Endothelial cell of umbilical vein (primary cell): ENCODE results near the gene DENND4C. TPM values are rescaled to one million over a fixed set of nuclear protein-coding genes. Genes with fewer than 3 reads are reported as not detected.

ENCODE experiments used
- BruUV-seq: library from RNA; stranded (reverse); fragments of 400-500 nt; replicated peaks from 2 replicates; lab custom pipeline; 2021; lab: Mats Ljungman, UMichigan
- CTCF ChIA-PET: fragments of 300-600, 350-600 bp; sonication (Branson Sonifier 250); formaldehyde crosslinking; loops from one replicate; lab custom pipeline; 2021; ENCODE audit warnings: antibody characterized with exemption, inconsistent platforms; lab: Charles Lee
- POLR2A ChIA-PET: fragments of 300-600, 350-600 bp; sonication (Branson Sonifier 250); formaldehyde crosslinking; loops from one replicate; lab custom pipeline; 2021; ENCODE audit warnings: antibody characterized with exemption, inconsistent platforms; lab: Charles Lee
- DNase-seq: peaks from one replicate; pipeline ENCODE4 v3.0.0-alpha.2; 2011; ENCODE audit warnings: low read depth, low spot score
- FAIRE-seq: peaks from 2 replicates; lab custom pipeline; 2011; peaks lifted over from hg19 to GRCh38; lab: Jason Lieb, UNC
- H2AFZ ChIP-seq: 2 replicates; pipeline ENCODE4 v1.6.0; 2012; ENCODE audit warnings: low read depth, low read length, control low read depth, inconsistent platforms
- H3K27ac ChIP-seq: 2 replicates; pipeline ENCODE4 v1.5.1; 2011; ENCODE audit warnings: low read depth, mild to moderate bottlenecking, control low read depth, low read length, moderate library complexity; ENCODE audit not compliant: insufficient read depth
- H3K27me3 ChIP-seq, 2 experiments: 2 replicates each; pipeline versions ENCODE4 v1.6.0 to v1.6.1; 2011; ENCODE audit warnings: low read length in 2 of 2, mixed read lengths in 1 of 2; ENCODE audit not compliant: control insufficient read depth in 2 of 2, insufficient read depth in 2 of 2
- H3K36me3 ChIP-seq, 2 experiments: 2 replicates in 1 of 2; 3 replicates in 1 of 2; pipeline ENCODE4 v1.5.1; 2011; ENCODE audit warnings: low read length in 2 of 2, mild to moderate bottlenecking in 1 of 2, moderate library complexity in 1 of 2; ENCODE audit not compliant: control insufficient read depth in 2 of 2, insufficient read depth in 2 of 2; ENCODE audit errors: extremely low read depth in 1 of 2
- H3K4me1 ChIP-seq: 3 replicates; pipeline ENCODE4 v1.5.1; 2011; ENCODE audit warnings: mild to moderate bottlenecking, low read length; ENCODE audit not compliant: control insufficient read depth, insufficient read depth; ENCODE audit errors: extremely low read depth
- H3K4me2 ChIP-seq: 2 replicates; pipeline ENCODE4 v1.6.1; 2011; ENCODE audit warnings: low read length, control low read depth, mixed read lengths; ENCODE audit not compliant: insufficient read depth
- H3K4me3 ChIP-seq, 3 experiments: fragments of 200-600 bp in 1 of 3; sonication (generic), shearing (Covaris generic) in 1 of 3; replicated peaks in 1 of 3; 2 replicates each; pipeline ENCODE4 v1.5.1; 2011 to 2016; ENCODE audit warnings: control low read depth in 3 of 3, low read length in 3 of 3, mild to moderate bottlenecking in 2 of 3, inconsistent platforms in 1 of 3, low read depth in 1 of 3, moderate library complexity in 1 of 3; ENCODE audit not compliant: insufficient read depth in 1 of 3
- H3K79me2 ChIP-seq: 2 replicates; pipeline ENCODE4 v1.6.0; 2012; ENCODE audit warnings: low read length, inconsistent platforms; ENCODE audit not compliant: control insufficient read depth, insufficient read depth
- H3K9ac ChIP-seq: replicated peaks from 2 replicates; pipeline ENCODE3; 2011; ENCODE audit warnings: low read length, control low read depth; ENCODE audit not compliant: insufficient read depth; ENCODE audit errors: extremely low read depth
- H3K9me1 ChIP-seq: replicated peaks from 3 replicates; pipeline ENCODE4 v1.6.0; 2011; ENCODE audit warnings: mild to moderate bottlenecking, low read length; ENCODE audit not compliant: control insufficient read depth, insufficient read depth; ENCODE audit errors: extremely low read depth
- H3K9me3 ChIP-seq: replicated peaks from 2 replicates; pipeline ENCODE4 v1.5.1; 2012; ENCODE audit warnings: low read length, inconsistent platforms; ENCODE audit not compliant: control insufficient read depth, insufficient read depth
- H4K20me1 ChIP-seq: replicated peaks from 2 replicates; pipeline ENCODE3; 2011; ENCODE audit warnings: mild to moderate bottlenecking, low read length; ENCODE audit not compliant: control insufficient read depth, insufficient read depth; ENCODE audit errors: extremely low read depth
- EZH2 ChIP-seq: IDR thresholded peaks from 2 replicates; pipeline ENCODE4 v1.6.1; 2012; ENCODE audit warnings: borderline replicate concordance, low read depth, mild to moderate bottlenecking, moderate library complexity, low read length, inconsistent platforms; ENCODE audit not compliant: severe bottlenecking
- FOS ChIP-seq: IDR thresholded peaks from 2 replicates; pipeline ENCODE4 v1.6.1; 2011; ENCODE audit warnings: mild to moderate bottlenecking, low read length, moderate library complexity, borderline replicate concordance; ENCODE audit not compliant: insufficient read depth
- GATA2 ChIP-seq: IDR thresholded peaks from 2 replicates; pipeline ENCODE4 v1.7.0; 2011; ENCODE audit warnings: low read depth, mild to moderate bottlenecking, moderate library complexity, mixed read lengths, low read length; ENCODE audit not compliant: insufficient read length, insufficient read depth
- JUN ChIP-seq: IDR thresholded peaks from 2 replicates; pipeline ENCODE4 v1.6.1; 2011; ENCODE audit warnings: borderline replicate concordance, low read depth; ENCODE audit not compliant: insufficient read length, insufficient read depth
- MYC ChIP-seq: IDR thresholded peaks from one replicate; pipeline ENCODE4 v1.6.1; 2011; ENCODE audit warnings: mild to moderate bottlenecking, low read depth, low read length
- POLR2A ChIP-seq: IDR thresholded peaks from 2 replicates; pipeline ENCODE4 v1.6.1; 2012; ENCODE audit warnings: low read depth, mild to moderate bottlenecking, control low read depth, low read length
- POLR2AphosphoS5 ChIP-seq: IDR thresholded peaks from 2 replicates; pipeline ENCODE4 v1.6.1; 2012; ENCODE audit warnings: low read depth, mild to moderate bottlenecking, control low read depth, low read length, moderate library complexity; ENCODE audit not compliant: insufficient read depth
- dilution Hi-C: fragments of 300-500 bp; cut with MboI; formaldehyde crosslinking; loops from one replicate; pipeline ENCODE4 v1.15.0; 2019; ENCODE audit warnings: low sequenced_read_pairs; ENCODE audit not compliant: extremely low pct_ligation_motif_present
- intact Hi-C: fragments of 100-400 bp; cut with micrococcal nuclease; formaldehyde crosslinking; loops from one replicate; pipeline ENCODE4 v1.10.0; 2022
- polyA plus RNA-seq, 4 experiments: library from polyadenylated mRNA; depleted of rRNA in 3 of 4; stranded (reverse) in 3 of 4; unstranded in 1 of 4; fragments of >200 nt; gene quantifications; 2 replicates each; pipeline versions ENCODE4 v1.2.1 to v1.2.3, GENCODE V29; 2011 to 2012; ENCODE audit warnings: missing spikeins in 1 of 4
- total RNA-seq: library from RNA; stranded (reverse); gene quantifications from 2 replicates; pipeline ENCODE4 v1.2.3, GENCODE V29; 2021
- TF ChIP-seq, protein P1 (sequence below): IDR thresholded peaks from 2 replicates; pipeline ENCODE4 v1.6.1; 2011; ENCODE audit not compliant: insufficient read depth, insufficient read length
- TF ChIP-seq, protein P2 (sequence below), 2 donors: IDR thresholded peaks; 1 replicate in 1 of 2; 2 replicates in 1 of 2; pipeline ENCODE4 v1.5.1; 2011; ENCODE audit warnings: low read length in 2 of 2, mild to moderate bottlenecking in 2 of 2, moderate library complexity in 2 of 2, control low read depth in 1 of 2, inconsistent platforms in 1 of 2, low read depth in 1 of 2; ENCODE audit not compliant: insufficient read depth in 1 of 2; ENCODE audit errors: extremely low read depth in 1 of 2

The DENND4C gene
- total and polyA plus RNA-seq, 2 donors (not counting 3 experiments of a cell fraction or from before 2014, with no cell fraction given), result 9.6 to 36.8 TPM

DNA sequence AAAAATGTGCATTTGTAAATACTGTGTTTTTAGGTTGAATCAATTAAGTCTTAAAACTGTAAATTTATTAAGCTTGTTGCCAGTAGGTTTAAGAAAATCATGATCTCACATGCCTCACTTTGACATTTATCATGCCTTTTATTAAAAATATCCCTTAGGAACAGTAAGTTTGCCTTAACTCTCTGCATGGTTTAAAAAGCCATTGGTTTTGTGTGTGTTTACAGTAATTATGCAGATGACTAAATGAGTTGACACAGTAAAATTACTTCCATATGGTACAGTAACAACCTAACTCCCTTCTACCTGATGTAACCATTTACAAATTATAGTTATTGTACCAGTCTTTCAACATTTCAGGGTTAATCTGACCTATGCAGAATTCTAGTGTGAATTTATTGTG is 143.0 kb downstream of the DENND4C start:
- H4K20me1 ChIP-seq, result peaks cover 9% of the 10 kb centered on the region
- dilution Hi-C loops, result no loop called here
- CTCF ChIA-PET, result no interaction called here

More for the DNA sequence above, 143.0 kb downstream of the DENND4C start:
- H3K4me3 ChIP-seq, result no peak overlapping the region
- no peaks in the 10 kb centered on the region for H3K9me1 ChIP-seq
- H2AFZ ChIP-seq, result no peak overlapping the region
- peaks cover 33% of the 10 kb centered on the region for H3K4me1 ChIP-seq
- H3K9me3 ChIP-seq, result no peaks in the 10 kb centered on the region
- POLR2A ChIA-PET, result no interaction called here
- FAIRE-seq (no peak), DNase-seq (no peak)
- no peaks in the 10 kb centered on the region for H3K27me3 ChIP-seq
- no peak overlapping the region for H3K9ac ChIP-seq
- no peak overlapping the region for H3K27ac ChIP-seq
- H3K36me3 ChIP-seq, result peaks cover 12 to 31% of the 10 kb centered on the region in 2 experiments
- TF ChIP-seq, protein P1, sequence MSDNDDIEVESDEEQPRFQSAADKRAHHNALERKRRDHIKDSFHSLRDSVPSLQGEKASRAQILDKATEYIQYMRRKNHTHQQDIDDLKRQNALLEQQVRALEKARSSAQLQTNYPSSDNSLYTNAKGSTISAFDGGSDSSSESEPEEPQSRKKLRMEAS, result no peak
- no peak for TF ChIP-seq EZH2
- TF ChIP-seq, protein P2, sequence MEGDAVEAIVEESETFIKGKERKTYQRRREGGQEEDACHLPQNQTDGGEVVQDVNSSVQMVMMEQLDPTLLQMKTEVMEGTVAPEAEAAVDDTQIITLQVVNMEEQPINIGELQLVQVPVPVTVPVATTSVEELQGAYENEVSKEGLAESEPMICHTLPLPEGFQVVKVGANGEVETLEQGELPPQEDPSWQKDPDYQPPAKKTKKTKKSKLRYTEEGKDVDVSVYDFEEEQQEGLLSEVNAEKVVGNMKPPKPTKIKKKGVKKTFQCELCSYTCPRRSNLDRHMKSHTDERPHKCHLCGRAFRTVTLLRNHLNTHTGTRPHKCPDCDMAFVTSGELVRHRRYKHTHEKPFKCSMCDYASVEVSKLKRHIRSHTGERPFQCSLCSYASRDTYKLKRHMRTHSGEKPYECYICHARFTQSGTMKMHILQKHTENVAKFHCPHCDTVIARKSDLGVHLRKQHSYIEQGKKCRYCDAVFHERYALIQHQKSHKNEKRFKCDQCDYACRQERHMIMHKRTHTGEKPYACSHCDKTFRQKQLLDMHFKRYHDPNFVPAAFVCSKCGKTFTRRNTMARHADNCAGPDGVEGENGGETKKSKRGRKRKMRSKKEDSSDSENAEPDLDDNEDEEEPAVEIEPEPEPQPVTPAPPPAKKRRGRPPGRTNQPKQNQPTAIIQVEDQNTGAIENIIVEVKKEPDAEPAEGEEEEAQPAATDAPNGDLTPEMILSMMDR (IDR thresholded peaks at IDR 0.05; ENCODE audit: extremely low read depth in 1 of 2, insufficient read depth in 1 of 2, low read depth in 1 of 2, low read length in 2 of 2), result no peak
- no peak for TF ChIP-seq POLR2AphosphoS5
- TF ChIP-seq MYC, result no peak
- no peak for TF ChIP-seq JUN
- TF ChIP-seq FOS, result no peak
- TF ChIP-seq GATA2, result no peak
- no peak for TF ChIP-seq POLR2A
- H3K4me2 ChIP-seq, result no peak overlapping the region
- peaks cover 18% of the 10 kb centered on the region for H3K79me2 ChIP-seq
- intact Hi-C loops, result no loop called here
- BruUV-seq, result no TSS peak
